Measurements from ENCODE around the gene PLEKHA7.

Gene PLEKHA7

DNA sequence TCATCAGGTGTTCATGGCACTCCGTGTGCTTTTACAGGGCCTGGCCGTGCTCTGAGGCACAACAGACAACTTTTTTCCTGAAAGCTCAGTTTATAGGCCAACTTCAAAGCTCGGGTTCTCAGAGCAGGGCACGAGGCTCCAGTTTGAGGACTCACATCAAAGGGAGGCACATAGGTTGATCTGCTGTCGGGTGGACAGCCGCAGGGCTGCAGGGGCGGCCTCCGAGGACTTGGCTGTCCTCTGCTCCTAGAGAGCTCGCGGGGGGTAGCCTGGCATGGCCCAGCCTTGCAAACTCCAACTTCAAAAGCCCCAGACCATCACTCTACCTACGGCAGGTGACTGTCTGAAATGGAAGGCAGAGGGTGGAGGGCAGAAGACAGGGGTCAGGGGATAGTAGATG is 244.2 kb downstream of the PLEKHA7 start:
- H3K36me3 ChIP-seq (ENCODE audit: control insufficient read depth in 1 of 2, insufficient read depth in 2 of 2, low read depth in 1 of 2, low read length in 2 of 2): no peaks in the 10 kb centered on the region
- H3K4me3 ChIP-seq (ENCODE audit: insufficient read depth in 1 of 2, low read depth in 1 of 2, low read length in 2 of 2): no peak overlapping the region
- no peak overlapping the region for H2BK15ac ChIP-seq (ENCODE audit: low read depth, poor library complexity, severe bottlenecking)
- H2AFZ ChIP-seq (ENCODE audit: low read depth, low read length): no peak overlapping the region
- no peak overlapping the region for H3K4me2 ChIP-seq (ENCODE audit: low read length, poor library complexity, severe bottlenecking)
- WGBS: 81% methylated on average over 9 of the region's 11 CpGs
- H3K9ac ChIP-seq (ENCODE audit: low read length): no peak overlapping the region
- H3K4me1 ChIP-seq (ENCODE audit: control insufficient read depth, insufficient read depth, low read depth, low read length): no peaks in the 10 kb centered on the region
- H3K18ac ChIP-seq (ENCODE audit: low read depth in 1 of 2, low read length in 2 of 2): no peak overlapping the region
- no peak overlapping the region for H4K91ac ChIP-seq (ENCODE audit: low read length)
- H3K23ac ChIP-seq (ENCODE audit: low read length in 2 of 2): no peak overlapping the region
- H3K14ac ChIP-seq (ENCODE audit: low read length in 2 of 2): no peak overlapping the region
- H3K4ac ChIP-seq (ENCODE audit: low read depth in 1 of 2, low read length in 2 of 2): no peak overlapping the region
- H3K79me1 ChIP-seq (replicated peaks; ENCODE audit: low read length, poor library complexity, severe bottlenecking): no peaks in the 10 kb centered on the region
- H2AK5ac ChIP-seq (ENCODE audit: low read length, severe bottlenecking): no peak overlapping the region
- H2BK5ac ChIP-seq (ENCODE audit: low read depth, low read length, poor library complexity, severe bottlenecking): no peak overlapping the region
- no peak overlapping the region for H3K27ac ChIP-seq (ENCODE audit: low read length, poor library complexity, severe bottlenecking)
- H4K8ac ChIP-seq (ENCODE audit: low read length): no peak overlapping the region
- DNase-seq: no peak
- H2BK12ac ChIP-seq (ENCODE audit: low read length in 2 of 2): no peak overlapping the region
- H3K27me3 ChIP-seq (ENCODE audit: control insufficient read depth in 1 of 2, insufficient read depth in 1 of 2, low read length in 2 of 2): peaks cover 19 to 49% of the 10 kb centered on the region in 2 experiments
- H3K9me3 ChIP-seq (ENCODE audit: control insufficient read depth, low read length): no peaks in the 10 kb centered on the region
- H2BK120ac ChIP-seq (ENCODE audit: low read depth, low read length): no peak overlapping the region

- Histone ChIP-seq H3K4me3 (ENCODE audit: insufficient read depth in 1 of 2, low read depth in 1 of 2, low read length in 2 of 2) (no peak overlapping the region), H3K23ac (ENCODE audit: low read length in 2 of 2) (no peak overlapping the region), H3K36me3 (ENCODE audit: control insufficient read depth in 1 of 2, insufficient read depth in 2 of 2, low read depth in 1 of 2, low read length in 2 of 2) (no peaks in the 10 kb centered on the region), H3K14ac (ENCODE audit: low read length in 2 of 2) (no peak overlapping the region), H2BK15ac (ENCODE audit: low read depth, poor library complexity, severe bottlenecking) (no peak overlapping the region), H2AK5ac (ENCODE audit: low read length, severe bottlenecking) (no peak overlapping the region), H3K27ac (ENCODE audit: low read length, poor library complexity, severe bottlenecking) (no peak overlapping the region), H4K8ac (ENCODE audit: low read length) (no peak overlapping the region), H2BK120ac (ENCODE audit: low read depth, low read length) (no peak overlapping the region), H3K4me1 (ENCODE audit: control insufficient read depth, insufficient read depth, low read depth, low read length) (no peaks in the 10 kb centered on the region), H2AFZ (ENCODE audit: low read depth, low read length) (no peak overlapping the region), H2BK12ac (ENCODE audit: low read length in 2 of 2) (no peak overlapping the region), H2BK5ac (ENCODE audit: low read depth, low read length, poor library complexity, severe bottlenecking) (no peak overlapping the region), H4K91ac (ENCODE audit: low read length) (no peak overlapping the region), H3K9ac (ENCODE audit: low read length) (no peak overlapping the region), H3K79me1 (replicated peaks; ENCODE audit: low read length, poor library complexity, severe bottlenecking) (no peaks in the 10 kb centered on the region), H3K9me3 (ENCODE audit: control insufficient read depth, low read length) (no peaks in the 10 kb centered on the region), H3K4ac (ENCODE audit: low read depth in 1 of 2, low read length in 2 of 2) (no peak overlapping the region), H3K27me3 (ENCODE audit: control insufficient read depth in 1 of 2, insufficient read depth in 1 of 2, low read length in 2 of 2) (peaks cover 19 to 47% of the 10 kb centered on the region in 2 experiments), H3K4me2 (ENCODE audit: low read length, poor library complexity, severe bottlenecking) (no peak overlapping the region), H3K18ac (ENCODE audit: low read depth in 1 of 2, low read length in 2 of 2) (no peak overlapping the region)
- no peak for DNase-seq
- WGBS: 96% methylated on average over 4 of the region's 4 CpGs
Observed at GRCh38 chr11:16769386-16769785, 244.8 kb downstream of the PLEKHA7 start.

DNA sequence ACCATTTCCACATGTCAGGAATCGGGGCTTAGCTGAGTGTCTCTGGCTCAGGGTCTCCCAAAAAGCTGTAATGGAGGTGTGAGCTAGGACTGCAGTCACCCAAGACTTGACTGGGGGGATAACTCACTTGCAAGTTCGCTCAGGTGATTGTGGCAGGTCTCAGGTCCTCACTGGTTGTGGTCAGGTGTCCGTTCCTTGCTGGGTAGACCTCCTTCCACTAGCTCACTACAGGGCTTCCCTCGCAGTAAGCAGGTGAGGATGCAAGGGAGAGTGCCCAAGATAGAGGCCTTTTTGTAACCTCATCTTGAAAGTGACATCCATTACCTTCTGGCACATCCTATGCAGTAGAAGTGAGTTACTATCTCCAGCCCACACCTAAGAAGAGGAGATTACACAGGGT is 246.3 kb downstream of the PLEKHA7 start:
- Histone ChIP-seq H3K9me3 (ENCODE audit: control insufficient read depth, low read length) (no peaks in the 10 kb centered on the region), H2BK120ac (ENCODE audit: low read depth, low read length) (no peak overlapping the region), H3K4me2 (ENCODE audit: low read length, poor library complexity, severe bottlenecking) (no peak overlapping the region), H4K91ac (ENCODE audit: low read length) (no peak overlapping the region), H2BK5ac (ENCODE audit: low read depth, low read length, poor library complexity, severe bottlenecking) (no peak overlapping the region), H2AK5ac (ENCODE audit: low read length, severe bottlenecking) (no peak overlapping the region), H2AFZ (ENCODE audit: low read depth, low read length) (no peak overlapping the region), H3K4me1 (ENCODE audit: control insufficient read depth, insufficient read depth, low read depth, low read length) (no peaks in the 10 kb centered on the region), H2BK15ac (ENCODE audit: low read depth, poor library complexity, severe bottlenecking) (no peak overlapping the region), H3K18ac (ENCODE audit: low read depth in 1 of 2, low read length in 2 of 2) (no peak overlapping the region), H3K9ac (ENCODE audit: low read length) (no peak overlapping the region), H3K36me3 (ENCODE audit: control insufficient read depth in 1 of 2, insufficient read depth in 2 of 2, low read depth in 1 of 2, low read length in 2 of 2) (no peaks in the 10 kb centered on the region), H3K4ac (ENCODE audit: low read depth in 1 of 2, low read length in 2 of 2) (no peak overlapping the region), H3K79me1 (replicated peaks; ENCODE audit: low read length, poor library complexity, severe bottlenecking) (no peaks in the 10 kb centered on the region), H3K27ac (ENCODE audit: low read length, poor library complexity, severe bottlenecking) (no peak overlapping the region), H3K27me3 (ENCODE audit: control insufficient read depth in 1 of 2, insufficient read depth in 1 of 2, low read length in 2 of 2) (peaks cover 6 to 34% of the 10 kb centered on the region in 2 experiments), H3K23ac (ENCODE audit: low read length in 2 of 2) (no peak overlapping the region), H2BK12ac (ENCODE audit: low read length in 2 of 2) (no peak overlapping the region), H4K8ac (ENCODE audit: low read length) (no peak overlapping the region), H3K4me3 (ENCODE audit: insufficient read depth in 1 of 2, low read depth in 1 of 2, low read length in 2 of 2) (no peak overlapping the region), H3K14ac (ENCODE audit: low read length in 2 of 2) (no peak overlapping the region)
- no peak for DNase-seq
- WGBS: 55% methylated on average over 4 of the region's 4 CpGs

DNA sequence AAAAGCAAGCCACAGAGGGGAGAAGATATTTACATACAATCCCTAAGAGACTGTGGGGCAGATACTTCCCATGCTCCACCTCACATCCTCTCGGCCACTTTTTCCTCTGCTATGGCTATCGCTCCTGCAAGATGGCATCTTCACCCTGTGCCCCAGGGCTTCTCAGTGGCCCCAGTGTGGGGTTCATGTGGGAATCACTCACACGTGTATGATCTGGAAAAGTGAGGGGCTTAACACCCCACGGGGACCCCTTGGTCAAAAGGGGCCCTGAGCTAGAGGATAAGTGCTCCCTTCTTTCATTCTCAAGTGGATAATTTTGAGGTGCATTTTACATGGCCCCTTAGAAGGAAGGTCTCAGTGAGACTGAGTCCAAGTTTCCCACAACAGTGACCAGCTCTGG is 247.1 kb downstream of the PLEKHA7 start:
- no peak overlapping the region for H3K27ac ChIP-seq (ENCODE audit: low read length, poor library complexity, severe bottlenecking)
- no peak overlapping the region for H3K4ac ChIP-seq (ENCODE audit: low read depth in 1 of 2, low read length in 2 of 2)
- H3K18ac ChIP-seq (ENCODE audit: low read depth in 1 of 2, low read length in 2 of 2): no peak overlapping the region
- 90% methylated on average over 3 of the region's 4 CpGs for WGBS
- no peak overlapping the region for H2BK120ac ChIP-seq (ENCODE audit: low read depth, low read length)
- H3K27me3 ChIP-seq (ENCODE audit: control insufficient read depth in 1 of 2, insufficient read depth in 1 of 2, low read length in 2 of 2): peaks cover 4 to 29% of the 10 kb centered on the region in 2 experiments
- no peaks in the 10 kb centered on the region for H3K79me1 ChIP-seq (replicated peaks; ENCODE audit: low read length, poor library complexity, severe bottlenecking)
- H3K14ac ChIP-seq (ENCODE audit: low read length in 2 of 2): no peak overlapping the region
- no peak overlapping the region for H3K4me3 ChIP-seq (ENCODE audit: insufficient read depth in 1 of 2, low read depth in 1 of 2, low read length in 2 of 2)
- H4K91ac ChIP-seq (ENCODE audit: low read length): no peak overlapping the region
- no peak overlapping the region for H4K8ac ChIP-seq (ENCODE audit: low read length)
- no peak overlapping the region for H2BK15ac ChIP-seq (ENCODE audit: low read depth, poor library complexity, severe bottlenecking)
- H3K23ac ChIP-seq (ENCODE audit: low read length in 2 of 2): no peak overlapping the region
- no peak overlapping the region for H3K4me2 ChIP-seq (ENCODE audit: low read length, poor library complexity, severe bottlenecking)
- H2BK12ac ChIP-seq (ENCODE audit: low read length in 2 of 2): no peak overlapping the region
- no peak overlapping the region for H2BK5ac ChIP-seq (ENCODE audit: low read depth, low read length, poor library complexity, severe bottlenecking)
- H3K4me1 ChIP-seq (ENCODE audit: control insufficient read depth, insufficient read depth, low read depth, low read length): no peaks in the 10 kb centered on the region
- DNase-seq: no peak
- no peak overlapping the region for H3K9ac ChIP-seq (ENCODE audit: low read length)
- H3K9me3 ChIP-seq (ENCODE audit: control insufficient read depth, low read length): no peaks in the 10 kb centered on the region
- H2AK5ac ChIP-seq (ENCODE audit: low read length, severe bottlenecking): no peak overlapping the region
- no peak overlapping the region for H2AFZ ChIP-seq (ENCODE audit: low read depth, low read length)
- H3K36me3 ChIP-seq (ENCODE audit: control insufficient read depth in 1 of 2, insufficient read depth in 2 of 2, low read depth in 1 of 2, low read length in 2 of 2): no peaks in the 10 kb centered on the region
